HG02678 (cell line): ENCODE results near the gene FHL2.

Source experiments
- ATAC-seq: cut with Tn5 transposase; IDR thresholded peaks from one replicate; pipeline ENCODE4 v1.9.1; 2021; ENCODE audit warnings: mild to moderate bottlenecking, moderate library complexity; ENCODE audit not compliant: unreplicated experiment

Gene FHL2

GRCh38 chr2:105320651-105321215, 78.1 kb downstream of the FHL2 start:
- ATAC-seq = no peak

GRCh38 chr2:105317937-105318336, 80.9 kb downstream of the FHL2 start:
- no peak for ATAC-seq

DNA sequence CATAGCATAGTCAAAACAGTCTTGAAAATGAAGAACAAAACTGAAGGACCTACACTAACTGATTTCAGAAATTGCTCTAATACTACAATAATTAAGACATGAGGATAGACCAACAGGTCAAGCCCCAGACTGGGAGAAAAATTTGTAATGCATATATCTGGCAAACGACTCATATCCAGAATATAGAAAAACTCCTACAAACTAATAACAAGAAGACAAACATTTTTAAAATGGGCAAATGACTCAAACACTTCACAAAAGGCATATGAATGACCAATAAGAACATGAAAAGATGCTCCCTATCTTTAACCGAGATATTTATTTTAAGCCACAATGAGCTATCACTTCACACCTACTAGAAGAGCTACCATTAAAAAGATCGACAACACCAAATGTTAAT, 83.5 kb downstream of the FHL2 start:
- peak; percentile 70 for ATAC-seq

DNA sequence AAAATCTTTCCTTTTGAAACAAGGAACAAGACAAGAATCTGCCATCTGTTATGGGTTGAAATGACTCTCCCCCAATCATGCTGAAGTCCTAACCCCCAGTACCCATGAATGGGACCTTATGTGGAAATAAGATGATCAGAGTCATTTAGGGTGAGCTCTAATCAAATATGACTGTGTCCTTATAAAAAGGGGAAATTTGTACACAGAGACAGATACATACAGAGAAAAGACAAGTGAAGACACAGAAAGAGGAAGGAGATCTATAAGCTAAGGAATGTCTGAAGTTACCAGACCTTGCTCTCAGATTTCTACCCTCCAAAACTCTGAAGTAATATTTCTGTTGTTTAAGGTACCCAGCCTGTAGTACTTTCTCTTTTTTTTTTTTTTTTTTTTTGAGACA, 85.0 kb downstream of the FHL2 start:
- no peak for ATAC-seq
